ENCODE data around the gene DTD1.
A peak's percentile ranks its signal among the peaks of the same experiment; 100 is the strongest.

The DTD1 gene, protein sequence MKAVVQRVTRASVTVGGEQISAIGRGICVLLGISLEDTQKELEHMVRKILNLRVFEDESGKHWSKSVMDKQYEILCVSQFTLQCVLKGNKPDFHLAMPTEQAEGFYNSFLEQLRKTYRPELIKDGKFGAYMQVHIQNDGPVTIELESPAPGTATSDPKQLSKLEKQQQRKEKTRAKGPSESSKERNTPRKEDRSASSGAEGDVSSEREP

DNA sequence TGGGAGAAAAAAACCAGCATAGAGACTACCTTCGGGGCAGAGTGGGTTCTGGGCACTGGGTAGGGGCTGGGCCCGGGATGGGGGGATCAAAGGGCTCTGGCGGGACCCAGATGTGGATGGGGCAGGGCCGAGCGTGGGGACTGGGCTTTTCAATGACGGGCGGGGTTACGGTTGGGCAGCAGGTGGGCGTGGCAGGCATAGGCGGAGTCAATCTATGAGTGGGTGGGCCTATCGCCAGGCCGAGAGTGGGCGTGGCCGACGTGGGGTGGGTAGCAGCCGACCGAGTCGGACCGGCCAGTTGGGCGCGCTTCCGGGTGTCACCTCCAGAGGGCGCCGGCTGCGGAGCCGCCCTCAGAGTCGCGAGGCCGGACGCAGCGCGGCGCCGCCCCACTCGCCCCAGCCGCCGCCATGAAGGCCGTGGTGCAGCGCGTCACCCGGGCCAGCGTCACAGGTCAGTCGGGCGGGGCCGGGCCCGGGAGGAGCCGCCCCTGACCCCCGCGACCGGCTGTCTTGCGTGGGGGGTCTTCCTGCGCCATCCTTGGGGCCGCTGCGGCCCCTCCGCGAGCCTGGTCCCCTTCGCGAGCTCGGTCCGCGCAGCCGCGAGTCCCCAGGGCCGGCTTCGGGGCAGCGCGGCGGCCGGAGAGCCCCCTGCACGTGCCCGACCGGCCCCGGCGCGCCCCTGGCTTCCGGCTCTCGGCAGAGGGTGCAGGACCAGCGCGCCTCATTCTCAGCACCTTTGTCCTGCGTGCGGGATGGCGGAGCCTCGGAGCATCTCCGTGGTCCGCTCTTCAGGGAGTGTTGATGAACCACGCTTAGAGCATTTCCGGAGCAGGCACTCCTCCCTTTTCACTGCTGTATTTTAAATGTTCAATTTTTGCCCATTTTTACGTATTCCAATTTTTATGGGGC is at the start of gene DTD1:
TSS of gene DTD1 (plus strand) at position 390 of the 909 bp plus-strand sequence. CDS start at position 409, 19 bp downstream.
- no peak for DNase-seq (ENCODE audit: low read depth, low spot score)

DNA sequence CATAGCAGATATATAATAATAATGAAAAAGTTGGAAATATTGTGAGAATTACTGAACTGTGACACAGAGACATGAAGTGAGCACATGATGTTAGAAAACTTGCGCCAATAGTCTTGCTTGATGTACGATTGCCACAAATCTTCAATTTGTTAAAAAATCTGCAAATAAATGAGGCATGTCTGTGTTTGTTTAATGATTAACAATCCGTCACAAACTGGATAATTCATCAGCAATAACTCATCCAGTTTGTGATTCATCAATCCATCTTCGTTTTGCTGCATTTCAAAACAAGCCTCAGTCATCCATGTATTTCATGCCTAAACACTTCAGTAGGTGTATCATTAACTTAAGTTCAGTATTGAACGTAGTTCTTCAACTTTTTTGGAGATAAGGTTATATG is 46.1 kb upstream of the DTD1 start:
- no peak for DNase-seq (ENCODE audit: low read depth, low spot score)

DNA sequence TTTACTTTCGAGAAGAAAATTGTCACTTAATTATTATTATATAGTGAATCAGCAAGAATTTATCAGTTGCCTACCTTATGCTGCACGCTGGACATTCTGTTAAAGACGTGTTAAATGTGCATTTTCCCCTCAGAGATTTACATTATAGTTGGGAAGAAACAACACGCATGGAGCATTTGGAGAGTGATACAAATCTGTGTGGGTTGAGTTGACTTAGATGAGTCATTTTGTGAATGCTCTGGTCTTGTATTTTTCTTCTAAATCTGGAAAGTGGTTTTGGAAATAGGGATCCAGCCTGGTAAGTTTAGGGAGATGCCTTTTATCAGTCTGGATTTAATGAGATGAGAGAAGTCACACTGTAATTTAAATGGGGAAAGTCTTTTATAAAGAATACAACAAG is 44.6 kb upstream of the DTD1 start:
- no peak for DNase-seq (ENCODE audit: low read depth, low spot score)

DNA sequence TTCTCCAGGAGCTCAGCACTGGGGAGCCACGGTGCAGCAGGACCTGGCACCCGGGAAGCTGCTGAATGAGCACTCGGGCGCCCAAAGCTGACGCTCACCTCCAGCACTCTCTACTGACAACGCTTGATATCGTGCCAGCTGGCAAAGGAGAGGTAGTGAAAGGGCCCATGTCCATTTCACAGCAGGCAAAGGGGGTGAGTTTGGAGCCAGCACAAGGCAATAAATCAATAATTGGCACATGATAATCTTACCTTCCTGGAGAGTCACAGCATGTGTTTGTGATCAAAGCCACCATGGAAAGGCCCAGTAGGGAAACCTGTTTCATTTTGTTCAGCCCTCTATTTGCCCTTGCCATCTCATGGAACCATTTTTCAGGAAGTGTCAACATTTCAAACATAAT is 43.9 kb upstream of the DTD1 start:
- DNase-seq (ENCODE audit: low read depth, low spot score): no peak

DNA sequence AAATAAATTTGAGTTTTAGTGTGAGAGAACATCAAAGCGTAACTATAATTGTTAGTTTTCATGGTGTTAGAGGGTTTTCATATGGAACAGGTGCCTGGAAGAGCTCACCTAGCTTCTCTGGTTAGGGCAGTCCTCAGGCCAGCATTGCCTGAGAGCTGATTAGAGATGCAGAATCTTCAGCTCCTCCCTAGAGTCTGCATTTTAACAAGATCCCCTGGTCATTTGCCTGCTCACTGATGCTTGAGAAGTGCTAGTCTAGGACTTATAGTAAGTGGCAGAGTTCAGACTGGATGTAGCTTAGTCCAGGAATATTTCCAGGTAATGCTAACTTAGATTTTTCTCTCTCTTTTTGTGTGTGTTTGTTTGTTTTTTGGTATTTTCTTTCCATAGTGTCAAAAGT is 42.3 kb upstream of the DTD1 start:
- DNase-seq (ENCODE audit: low read depth, low spot score): no peak

DNA sequence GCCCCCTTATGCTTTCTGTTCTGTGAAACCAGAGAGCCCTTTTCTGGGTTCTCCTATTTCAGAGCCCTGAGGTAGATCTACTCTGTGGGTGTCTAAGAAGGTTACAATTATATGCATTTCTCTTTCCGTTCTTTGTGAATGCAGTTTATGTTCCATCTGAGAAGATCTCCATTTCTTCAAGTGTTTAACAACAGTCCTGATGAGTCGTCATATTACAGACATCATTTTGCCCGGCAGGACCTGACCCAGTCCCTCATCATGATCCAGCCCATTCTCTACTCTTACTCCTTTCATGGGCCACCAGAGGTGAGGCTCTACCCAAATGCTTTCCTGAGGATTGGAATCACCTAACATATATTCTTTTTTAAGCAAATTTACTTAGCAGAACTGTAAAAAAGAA is 39.4 kb upstream of the DTD1 start:
- DNase-seq (ENCODE audit: low read depth, low spot score): no peak

DNA sequence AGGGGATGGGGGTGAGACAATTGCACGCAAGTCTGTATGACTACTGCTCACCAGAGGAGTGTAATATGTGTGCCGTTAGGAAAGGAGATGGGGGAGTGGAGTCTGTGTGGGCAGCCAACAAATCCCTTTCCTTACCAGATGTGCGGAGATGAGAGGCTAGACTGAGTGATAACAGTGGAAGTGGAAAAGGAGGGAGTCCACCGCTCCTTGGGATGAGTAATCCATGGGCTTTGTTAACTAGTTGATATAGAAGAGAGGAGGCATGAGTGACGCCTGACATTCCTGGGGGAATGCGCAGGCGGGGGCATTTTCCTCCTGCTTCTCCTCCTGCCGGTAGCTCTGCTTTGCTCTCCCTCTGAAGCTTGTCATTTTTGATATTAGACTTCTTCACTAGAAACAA is 34.1 kb upstream of the DTD1 start:
- DNase-seq (ENCODE audit: low read depth, low spot score): no peak

DNA sequence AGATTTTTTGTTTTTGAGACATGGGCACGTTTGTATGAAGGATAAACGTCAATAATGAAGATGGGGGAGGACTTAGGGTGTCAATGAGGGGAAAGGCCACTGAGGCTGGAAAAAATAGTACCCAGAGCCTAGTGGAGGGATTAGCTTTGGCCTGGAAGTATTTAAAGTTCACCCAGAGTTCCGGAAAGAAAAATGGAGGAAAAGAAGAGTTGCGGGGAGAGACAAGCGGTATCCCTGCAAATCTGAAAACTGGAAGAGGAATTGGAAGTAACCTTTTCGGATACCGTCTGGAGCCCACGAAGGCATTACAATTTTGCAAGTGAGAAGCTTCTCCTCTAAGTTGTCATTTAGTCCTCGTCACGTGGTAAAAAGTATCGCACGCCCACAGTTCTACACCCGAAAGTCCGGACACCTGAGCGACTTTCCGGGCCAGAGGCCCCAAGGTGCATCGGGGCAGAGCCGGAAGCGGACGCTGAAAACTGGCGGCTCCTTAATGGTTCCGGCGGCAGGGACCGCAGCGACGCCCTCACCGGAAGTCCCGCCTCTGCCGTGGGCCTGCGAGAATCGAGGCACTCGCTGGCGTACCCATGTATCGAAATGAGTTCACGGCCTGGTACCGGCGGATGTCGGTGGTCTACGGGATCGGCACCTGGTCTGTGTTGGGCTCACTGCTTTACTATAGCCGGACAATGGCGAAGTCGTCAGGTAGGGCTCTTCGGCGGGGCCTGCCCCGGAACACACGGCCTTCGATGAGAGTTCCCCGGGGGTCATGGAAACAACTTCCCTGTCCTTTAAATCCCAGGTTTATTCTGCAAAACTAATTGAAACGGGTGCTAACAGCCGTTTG is 20.7 kb upstream of the DTD1 start, which contains the start of gene SMIM26:
TSS of gene SMIM26 (plus strand) at position 541 of the 847 bp plus-strand sequence. CDS start at position 588, 47 bp downstream.
- DNase-seq (ENCODE audit: low read depth, low spot score): peak; percentile 86

DNA sequence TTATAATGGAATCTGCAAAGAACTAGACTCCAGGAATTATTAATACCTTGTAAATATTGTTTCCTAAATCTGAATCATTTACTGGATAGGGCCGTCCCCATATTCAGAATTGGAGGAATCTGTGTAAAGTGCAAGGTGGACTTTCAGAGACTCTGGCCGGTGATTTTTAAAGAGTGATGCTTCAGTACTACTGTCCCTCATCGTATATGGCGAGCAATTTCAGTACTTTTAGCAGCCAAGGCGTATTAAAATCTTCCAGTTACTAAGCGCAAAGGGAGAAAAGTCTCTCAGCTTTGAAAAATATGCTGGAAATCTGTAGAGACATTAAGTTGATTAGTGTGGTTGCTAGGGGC is 20.1 kb upstream of the DTD1 start:
- DNase-seq (ENCODE audit: low read depth, low spot score): no peak

DNA sequence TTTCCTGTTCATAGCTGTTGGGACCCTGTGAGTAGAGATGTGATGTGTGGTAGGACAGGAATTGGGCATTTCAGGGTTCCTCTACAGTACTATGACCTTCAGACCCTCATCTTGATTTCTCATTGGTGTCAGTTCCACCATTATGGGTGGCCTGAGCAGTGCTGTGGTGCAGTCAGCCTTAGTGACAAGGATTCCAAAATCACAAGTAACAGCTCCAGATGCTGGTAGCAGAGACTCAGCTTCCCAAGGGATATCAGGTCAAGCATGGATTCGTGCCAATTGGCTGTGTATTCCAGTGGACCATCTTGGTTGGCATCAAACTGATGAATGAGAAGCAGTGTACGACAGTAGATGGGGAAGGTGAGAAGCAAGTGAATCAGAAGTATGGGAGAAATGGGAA is 16.8 kb upstream of the DTD1 start:
- DNase-seq (ENCODE audit: low read depth, low spot score): no peak

DNA sequence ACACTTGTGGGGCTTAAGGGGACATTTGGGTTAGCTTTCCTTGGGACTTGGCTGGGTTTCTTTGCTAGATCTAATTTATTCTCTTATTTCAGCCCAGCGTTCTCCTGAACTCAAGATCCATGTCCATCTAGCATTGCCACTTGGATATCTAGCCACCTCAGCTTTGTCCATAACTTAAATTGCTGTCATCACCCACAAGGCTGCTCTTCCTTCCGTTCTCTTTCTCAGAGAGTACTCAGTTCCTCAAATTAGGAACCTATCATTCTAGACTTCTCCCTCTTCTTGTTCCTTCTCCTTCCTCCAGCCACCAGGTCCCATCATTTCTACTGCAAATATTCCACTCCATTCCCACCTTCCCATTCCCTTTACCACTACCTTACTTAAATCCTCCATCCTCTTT is 16.3 kb upstream of the DTD1 start:
- no peak for DNase-seq (ENCODE audit: low read depth, low spot score)

DNA sequence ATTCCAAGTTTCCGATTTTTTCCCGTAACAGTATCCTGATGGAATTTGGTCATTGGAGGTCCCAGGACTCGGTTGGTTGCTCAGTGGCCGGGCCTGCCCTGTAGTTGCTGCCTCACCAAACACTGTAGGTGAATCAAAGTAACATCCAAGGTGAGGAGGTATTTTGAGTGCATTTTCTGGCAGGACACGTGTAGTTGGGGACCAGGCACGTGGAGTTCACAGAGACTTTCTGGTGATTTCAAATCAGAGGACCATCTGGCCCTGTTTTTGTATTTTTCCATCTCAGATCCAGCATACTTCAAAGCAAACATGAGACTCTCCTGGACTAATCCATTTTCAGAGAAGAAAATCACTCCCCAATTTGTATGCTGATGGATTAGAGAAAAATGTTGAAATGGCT is 9.9 kb upstream of the DTD1 start:
- DNase-seq (ENCODE audit: low read depth, low spot score): no peak

DNA sequence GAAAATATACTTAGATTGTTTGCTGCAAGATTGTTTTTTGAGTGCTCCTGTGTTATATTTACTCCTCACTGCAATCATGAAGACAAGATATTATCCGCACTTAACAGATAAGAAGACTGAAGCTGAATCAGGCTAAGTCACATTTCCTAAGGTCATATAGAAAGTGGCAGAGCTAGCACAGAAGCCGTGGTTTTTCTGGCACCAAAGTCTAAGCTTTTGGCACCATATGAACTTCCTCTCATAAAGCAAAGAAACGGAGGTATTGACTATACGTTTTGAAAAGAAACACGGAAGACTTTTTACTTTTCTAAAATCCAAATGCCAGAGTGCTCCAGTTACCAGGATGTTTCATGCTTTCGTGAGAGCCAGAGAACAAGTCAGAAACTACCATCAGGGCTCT is 9.3 kb upstream of the DTD1 start:
- DNase-seq (ENCODE audit: low read depth, low spot score): no peak

DNA sequence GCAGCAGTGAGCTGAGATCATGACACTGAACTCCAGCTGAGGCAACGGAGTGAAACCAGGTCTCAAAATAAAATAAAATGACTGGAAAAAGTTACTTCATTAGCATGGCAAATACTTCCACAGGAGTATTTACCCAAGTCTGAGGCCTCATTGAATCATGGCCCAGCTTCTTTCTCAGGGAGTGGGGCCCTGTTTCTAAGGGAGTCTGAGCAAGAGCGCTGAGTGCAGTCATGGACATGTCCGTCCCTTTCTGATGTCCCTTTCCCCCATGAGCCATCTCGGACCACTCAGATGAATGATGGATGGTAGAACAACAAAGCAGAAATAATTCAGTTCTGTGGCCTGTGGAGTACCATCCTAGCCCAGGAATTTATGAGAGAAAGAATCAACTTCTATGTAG is 7.8 kb upstream of the DTD1 start:
- DNase-seq (ENCODE audit: low read depth, low spot score): no peak

DNA sequence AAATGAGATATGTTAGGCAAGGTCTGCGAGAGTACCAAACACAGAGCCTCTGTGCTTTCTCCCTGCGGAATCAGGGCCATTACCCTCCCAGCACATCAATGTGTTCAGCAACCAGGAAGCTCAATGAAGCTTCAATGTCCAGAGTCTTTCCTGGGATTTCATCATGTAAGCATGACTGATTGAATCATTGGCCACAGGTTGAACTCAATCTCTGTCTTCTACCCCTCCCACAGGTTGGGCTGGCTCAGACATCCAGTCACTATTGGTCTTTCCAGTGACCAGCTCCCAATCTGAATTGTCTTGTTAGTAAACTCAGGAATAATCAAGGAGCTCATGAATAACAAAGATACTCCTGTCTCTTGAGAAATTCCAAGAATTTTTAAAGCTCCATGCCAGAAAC is 2.7 kb upstream of the DTD1 start:
- DNase-seq (ENCODE audit: low read depth, low spot score): peak; percentile 86

DNA sequence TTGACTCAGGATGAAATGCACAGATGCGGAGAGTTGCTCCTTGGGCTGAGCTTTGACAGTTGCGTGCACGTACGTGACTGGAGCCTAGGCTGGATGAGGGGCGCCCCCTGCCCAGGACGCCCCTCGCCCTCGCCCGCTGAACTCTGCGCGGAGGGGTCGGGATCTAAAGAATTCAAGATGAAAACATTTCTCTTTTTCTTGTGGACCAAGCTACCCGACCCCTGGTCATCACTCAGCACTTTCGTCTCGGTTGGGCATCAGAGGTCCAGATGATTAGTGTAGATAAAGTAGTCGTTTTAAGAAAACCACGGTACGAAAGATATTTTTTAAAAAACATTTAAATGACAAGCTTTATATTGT is 700 bp downstream of the DTD1 start:
- DNase-seq (ENCODE audit: low read depth, low spot score): no peak

DNA sequence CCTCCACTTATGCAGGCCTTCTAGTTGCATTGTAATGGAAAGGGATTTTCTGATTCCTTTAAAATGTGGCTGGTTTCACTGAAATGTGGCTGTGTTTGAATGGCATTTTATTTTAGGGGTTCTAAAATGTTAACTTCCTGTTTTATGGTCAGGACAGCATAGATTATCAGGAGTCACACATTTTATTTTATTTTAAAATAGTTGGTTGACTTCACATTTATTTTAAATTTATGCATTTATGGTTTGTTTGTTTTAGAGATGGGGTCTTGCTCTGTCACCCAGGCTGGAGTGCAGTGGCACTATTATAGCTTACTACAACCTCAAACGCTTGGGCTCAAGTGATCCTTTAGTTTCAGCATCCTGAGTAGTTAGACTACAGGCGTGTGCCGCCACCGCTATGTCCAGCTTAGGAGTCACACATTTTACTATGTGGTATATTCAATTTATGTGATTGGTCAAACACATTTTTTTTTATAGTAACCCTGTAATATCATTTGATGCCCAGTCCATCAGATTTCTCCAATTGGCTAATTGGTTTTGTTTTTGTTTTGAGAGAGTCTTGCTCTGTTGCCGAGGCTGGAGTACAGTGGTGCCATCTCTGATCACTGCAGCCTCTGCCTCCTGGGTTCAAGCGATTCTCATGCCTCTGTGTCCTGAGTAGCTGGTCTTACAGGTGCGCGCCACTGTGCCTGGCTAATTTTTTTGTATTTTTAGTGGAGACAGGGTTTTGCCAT is 2.3 kb downstream of the DTD1 start:
- DNase-seq (ENCODE audit: low read depth, low spot score): no peak

DNA sequence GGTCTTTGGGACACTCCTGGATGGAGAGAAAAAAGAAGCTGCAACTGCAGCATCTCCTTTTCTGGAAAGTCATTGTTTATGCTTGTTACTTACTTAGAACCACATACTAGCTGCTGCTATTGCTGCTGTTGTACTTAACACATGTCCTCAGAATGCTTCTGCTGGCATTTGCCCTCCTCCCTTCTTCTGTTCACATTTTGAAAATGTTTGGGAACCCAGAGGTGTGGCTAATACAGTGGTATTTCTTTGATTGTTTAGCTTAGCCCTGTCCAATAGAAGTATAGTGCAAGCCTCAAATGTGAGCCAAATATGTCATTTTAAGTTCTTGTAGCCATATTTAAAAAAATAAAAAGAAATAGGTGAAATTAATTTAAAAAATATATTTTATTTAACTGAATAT is 8.4 kb downstream of the DTD1 start:
- DNase-seq (ENCODE audit: low read depth, low spot score): no peak

DNA sequence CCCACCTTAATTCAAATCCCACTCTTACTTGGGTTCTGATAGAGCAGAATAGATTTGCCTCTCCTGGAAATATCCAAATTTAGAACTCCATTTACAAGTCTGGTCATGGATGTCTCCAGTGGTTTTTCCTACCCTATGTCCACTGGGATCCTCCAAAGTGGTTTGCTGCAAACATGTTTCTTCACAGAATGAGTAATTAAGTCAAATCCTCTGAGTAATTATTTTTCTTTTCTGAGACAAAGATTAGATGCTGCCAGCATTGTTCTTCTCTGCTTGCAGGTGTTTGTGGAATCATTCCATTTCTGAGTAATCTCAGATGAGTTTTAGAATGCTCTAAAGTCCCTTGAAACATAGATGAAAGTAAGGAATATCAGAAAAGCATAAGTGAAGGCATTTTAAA is 21.9 kb downstream of the DTD1 start:
- DNase-seq (ENCODE audit: low read depth, low spot score): no peak

DNA sequence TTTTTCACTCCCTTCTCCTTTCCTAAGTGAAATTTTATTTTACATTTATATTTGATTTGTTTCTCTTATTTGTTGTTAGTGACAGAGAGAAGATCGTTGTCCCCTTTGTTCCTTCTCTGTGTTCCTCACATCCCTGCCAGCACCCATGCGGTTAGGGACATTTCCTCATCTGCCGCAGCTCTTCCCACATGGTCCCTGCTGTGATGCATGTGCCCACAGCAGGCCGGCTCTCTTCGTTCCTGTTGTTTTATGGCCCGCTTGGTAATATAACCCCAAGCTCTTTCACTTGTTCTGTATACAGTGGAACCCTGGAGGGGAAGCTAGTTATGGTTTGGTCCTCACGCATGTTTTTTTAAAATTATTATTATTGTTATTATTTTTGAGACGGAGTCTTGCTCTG is 23.6 kb downstream of the DTD1 start:
- no peak for DNase-seq (ENCODE audit: low read depth, low spot score)

DNA sequence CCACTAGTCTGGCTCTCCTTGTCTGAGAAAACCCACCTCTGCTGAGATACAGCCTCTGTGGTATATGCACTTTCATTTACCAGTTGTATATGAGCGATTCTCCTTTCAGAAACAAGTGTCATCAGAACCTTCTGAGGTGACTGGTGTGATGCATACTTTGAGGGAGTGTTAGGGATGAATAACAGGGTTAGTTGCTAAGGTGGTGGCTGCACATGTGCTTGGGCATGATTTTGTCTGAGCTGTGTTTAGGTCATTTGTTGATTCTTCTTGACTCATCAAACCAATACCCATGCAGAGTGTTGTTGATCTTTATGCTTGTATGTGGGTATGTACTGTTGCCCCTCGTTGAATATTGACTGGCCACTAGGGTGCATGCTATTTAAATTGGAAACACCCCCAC is 25.7 kb downstream of the DTD1 start:
- no peak for DNase-seq (ENCODE audit: low read depth, low spot score)

DNA sequence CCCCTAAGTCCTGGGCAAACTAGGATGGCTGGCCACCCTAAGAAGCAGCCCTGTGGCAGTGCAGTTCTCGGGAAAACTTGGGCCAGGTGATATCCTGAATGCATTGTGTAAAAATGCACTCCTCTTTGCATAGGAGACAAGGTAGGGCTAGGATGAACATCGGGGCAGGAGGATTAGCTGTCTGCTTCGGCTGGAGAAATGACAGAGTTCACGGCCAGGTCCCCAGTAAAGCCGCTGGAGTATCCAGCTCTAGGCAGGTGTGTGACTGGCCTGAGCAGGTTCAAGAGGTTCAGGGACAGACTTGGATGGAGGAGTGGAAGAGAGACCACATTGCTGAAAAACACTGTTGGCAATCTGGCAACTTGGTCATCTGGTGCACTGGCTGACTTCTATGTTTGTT is 26.4 kb downstream of the DTD1 start:
- no peak for DNase-seq (ENCODE audit: low read depth, low spot score)
